ENCODE data around the gene MRPS5. TPM values are rescaled to one million over a fixed set of nuclear protein-coding genes. Genes with fewer than 3 reads are reported as not detected.

Gene MRPS5
- total RNA-seq, 6 experiments from 2014 or later = 36.1 to 52.1 (median 47.9) TPM

DNA sequence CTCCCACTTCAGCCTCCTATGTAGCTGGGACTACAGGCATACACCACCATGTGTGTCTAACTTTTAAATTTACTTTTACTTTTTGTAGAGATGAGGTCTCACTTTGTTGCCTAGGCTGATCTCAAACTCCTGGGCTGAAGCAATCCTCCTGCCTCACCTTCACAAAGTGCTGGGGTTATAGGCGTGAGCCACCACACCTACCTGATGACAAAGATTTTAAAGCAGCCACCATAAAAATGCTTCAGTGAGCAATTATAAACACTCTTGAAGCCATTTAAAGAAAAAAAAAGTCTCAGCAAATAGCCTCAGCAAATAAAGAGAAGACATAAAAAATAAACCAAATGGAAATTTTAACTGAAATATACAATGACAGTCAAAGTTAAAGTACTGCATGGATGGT lies 35.6 kb downstream of the MRPS5 start:
- 93% methylated on average over 1 of the region's 1 CpG for WGBS (ENCODE audit: insufficient coverage, low coverage, low lambda C conversion rate, missing lambda C conversion rate)
- H3K4me1 ChIP-seq = no peaks in the 10 kb centered on the region
- no peaks in the 10 kb centered on the region for H3K9me3 ChIP-seq
- H3K27me3 ChIP-seq = no peaks in the 10 kb centered on the region
- H3K36me3 ChIP-seq = peaks cover 0 to 50% (median 20%) of the 10 kb centered on the region in 4 donors
- DNase-seq = no peak
- H3K4me3 ChIP-seq = no peak overlapping the region
- intact Hi-C loops (cut with DNase I) = no loop called here
- H3K27ac ChIP-seq = no peak overlapping the region
- no peak for TF ChIP-seq POLR2A (IDR thresholded peaks at IDR 0.05)
- no peak for TF ChIP-seq CTCF (IDR thresholded peaks at IDR 0.05)
- no peak for ATAC-seq

DNA sequence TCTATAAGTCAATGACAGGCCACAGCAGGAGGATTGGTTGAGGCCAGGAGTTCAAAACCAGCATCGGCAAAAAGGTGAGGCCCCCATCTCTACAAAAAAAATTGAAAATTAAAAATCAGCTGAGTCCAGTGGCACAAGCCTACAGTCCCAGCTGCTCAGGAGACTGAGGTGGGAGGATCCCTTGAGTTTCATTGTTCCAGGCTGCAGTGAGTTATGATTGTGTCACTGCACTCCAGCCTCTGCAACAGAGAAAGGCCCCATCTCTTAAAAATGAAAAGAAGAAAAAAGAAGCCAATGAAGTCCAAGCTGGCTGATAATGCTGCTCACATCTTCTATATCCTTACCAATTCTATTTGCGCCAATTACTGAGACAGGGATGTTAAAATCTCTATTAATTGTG lies 39.1 kb downstream of the MRPS5 start:
- H3K4me1 ChIP-seq = no peaks in the 10 kb centered on the region
- no peak for DNase-seq
- H3K27me3 ChIP-seq = no peaks in the 10 kb centered on the region
- H3K9me3 ChIP-seq = no peaks in the 10 kb centered on the region
- ATAC-seq = no peak
- no peak for TF ChIP-seq POLR2A (IDR thresholded peaks at IDR 0.05)
- TF ChIP-seq CTCF (IDR thresholded peaks at IDR 0.05) = no peak
- WGBS (ENCODE audit: insufficient coverage, low coverage, low lambda C conversion rate, missing lambda C conversion rate) = 93% methylated on average over 2 of the region's 2 CpGs
- H3K36me3 ChIP-seq = peaks cover 0 to 22% (median 12%) of the 10 kb centered on the region in 4 donors
- intact Hi-C loops (cut with DNase I) = no loop called here
- H3K27ac ChIP-seq = no peak overlapping the region
- H3K4me3 ChIP-seq = no peak overlapping the region

- no peak for TF ChIP-seq POLR2A (IDR thresholded peaks at IDR 0.05)
- TF ChIP-seq CTCF (IDR thresholded peaks at IDR 0.05) = no peak
- intact Hi-C loops (cut with DNase I) = no loop called here
- no peaks in the 10 kb centered on the region for H3K9me3 ChIP-seq
- WGBS (ENCODE audit: insufficient coverage, low coverage, low lambda C conversion rate, missing lambda C conversion rate) = 13% methylated on average over 7 of the region's 7 CpGs
- H3K4me1 ChIP-seq = peaks cover 0 to 8% (median 3%) of the 10 kb centered on the region in 4 donors
- DNase-seq (no peak), ATAC-seq (no peak)
- no peak overlapping the region for H3K4me3 ChIP-seq
- H3K27ac ChIP-seq = no peak overlapping the region
- H3K36me3 ChIP-seq = no peaks in the 10 kb centered on the region
- H3K27me3 ChIP-seq = no peaks in the 10 kb centered on the region
Observed at GRCh38 chr2:95079199-95079683, 42.4 kb downstream of the MRPS5 start.

- no peaks in the 10 kb centered on the region for H3K36me3 ChIP-seq
- DNase-seq (no peak), ATAC-seq (no peak)
- no peak for TF ChIP-seq CTCF (IDR thresholded peaks at IDR 0.05)
- TF ChIP-seq POLR2A (IDR thresholded peaks at IDR 0.05) = no peak
- no peaks in the 10 kb centered on the region for H3K27me3 ChIP-seq
- intact Hi-C loops (cut with DNase I) = no loop called here
- peaks cover 0 to 8% (median 3%) of the 10 kb centered on the region in 4 donors for H3K4me1 ChIP-seq
- WGBS (ENCODE audit: insufficient coverage, low coverage, low lambda C conversion rate, missing lambda C conversion rate) = 62% methylated on average over 3 of the region's 10 CpGs
- H3K27ac ChIP-seq = no peak overlapping the region
- no peaks in the 10 kb centered on the region for H3K9me3 ChIP-seq
- no peak overlapping the region for H3K4me3 ChIP-seq
Observed at GRCh38 chr2:95077861-95078603, 43.6 kb downstream of the MRPS5 start.

All from right lobe of liver (tissue), 6 donors.